Subcutaneous abdominal adipose tissue (tissue), 5 donors: Measurements from ENCODE around the gene SLC6A12.

Experiments
- H3K27ac ChIP-seq: one replicate; pipeline ENCODE4 v1.7.0; 2013; ENCODE audit warnings: low read depth, mild to moderate bottlenecking, inconsistent platforms, low read length, moderate library complexity
- H3K27me3 ChIP-seq, 5 donors: one replicate each; pipeline ENCODE4 v1.7.0; 2013; ENCODE audit warnings: low read length in 5 of 5, inconsistent platforms in 1 of 5; ENCODE audit not compliant: control insufficient read depth in 5 of 5, insufficient read depth in 4 of 5
- H3K36me3 ChIP-seq, 5 donors: one replicate each; pipeline ENCODE4 v1.7.0; 2013; ENCODE audit warnings: low read length in 5 of 5; ENCODE audit not compliant: control insufficient read depth in 5 of 5, insufficient read depth in 5 of 5
- H3K4me1 ChIP-seq, 5 donors: one replicate each; pipeline ENCODE4 v1.7.0; 2013; ENCODE audit warnings: low read length in 5 of 5, mild to moderate bottlenecking in 3 of 5, moderate library complexity in 1 of 5; ENCODE audit not compliant: control insufficient read depth in 5 of 5, insufficient read depth in 5 of 5
- H3K4me3 ChIP-seq, 5 donors: one replicate each; pipeline ENCODE4 v1.7.0; 2013; ENCODE audit warnings: low read length in 5 of 5, low read depth in 1 of 5
- H3K9ac ChIP-seq, 5 donors: one replicate each; pipeline ENCODE4 v1.7.0; 2013; ENCODE audit warnings: low read length in 5 of 5, mild to moderate bottlenecking in 4 of 5, moderate library complexity in 3 of 5
- H3K9me3 ChIP-seq, 5 donors: one replicate each; pipeline ENCODE4 v1.7.0; 2013; ENCODE audit warnings: low read length in 5 of 5; ENCODE audit not compliant: control insufficient read depth in 5 of 5
- donor health status: healthy.
- donor health status: healthy.
- donor health status: healthy.
- donor health status: healthy.
- donor health status: healthy.

Gene SLC6A12

DNA sequence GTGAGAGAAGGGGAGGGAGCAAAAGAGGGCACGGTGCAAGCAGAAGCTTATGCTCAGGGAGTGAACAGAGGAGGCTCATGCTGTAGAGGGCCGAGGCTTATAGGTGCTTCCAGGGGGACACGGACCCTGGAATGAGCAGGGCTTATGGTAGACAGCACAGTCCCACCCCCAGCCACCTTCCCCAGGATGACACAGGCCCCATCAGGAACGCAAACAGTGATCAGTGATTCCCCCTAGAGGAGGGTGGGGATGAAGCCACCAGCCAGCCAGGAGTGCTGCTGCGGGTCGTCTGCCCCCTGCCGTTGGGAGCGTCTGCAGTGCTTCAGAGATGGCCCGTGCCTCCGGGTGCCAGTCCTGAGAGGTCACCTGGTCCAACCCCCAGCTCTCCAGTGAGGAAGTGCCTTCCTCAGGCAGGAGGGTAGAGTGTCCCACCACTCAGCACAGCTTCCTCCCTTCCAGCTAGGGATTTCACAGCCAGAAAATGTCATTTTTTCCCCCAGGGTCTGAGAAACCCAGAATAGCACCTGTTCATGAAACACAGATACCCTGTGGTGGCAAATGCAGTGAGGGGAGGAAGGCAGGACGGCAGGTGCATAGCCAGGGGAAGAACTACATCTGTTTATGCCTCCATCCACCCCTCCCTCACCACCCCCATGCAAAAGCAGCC, 60.7 kb downstream of the SLC6A12 start:
- no peaks in the 10 kb centered on the region for H3K9me3 ChIP-seq
- no peak overlapping the region for H3K9ac ChIP-seq
- H3K36me3 ChIP-seq: no peaks in the 10 kb centered on the region
- H3K4me1 ChIP-seq: peaks cover 0 to 33% (median 21%) of the 10 kb centered on the region in 5 donors
- no peak overlapping the region for H3K27ac ChIP-seq
- H3K4me3 ChIP-seq: no peak overlapping the region
- H3K27me3 ChIP-seq: peaks cover 0 to 6% (median 0%) of the 10 kb centered on the region in 5 donors

DNA sequence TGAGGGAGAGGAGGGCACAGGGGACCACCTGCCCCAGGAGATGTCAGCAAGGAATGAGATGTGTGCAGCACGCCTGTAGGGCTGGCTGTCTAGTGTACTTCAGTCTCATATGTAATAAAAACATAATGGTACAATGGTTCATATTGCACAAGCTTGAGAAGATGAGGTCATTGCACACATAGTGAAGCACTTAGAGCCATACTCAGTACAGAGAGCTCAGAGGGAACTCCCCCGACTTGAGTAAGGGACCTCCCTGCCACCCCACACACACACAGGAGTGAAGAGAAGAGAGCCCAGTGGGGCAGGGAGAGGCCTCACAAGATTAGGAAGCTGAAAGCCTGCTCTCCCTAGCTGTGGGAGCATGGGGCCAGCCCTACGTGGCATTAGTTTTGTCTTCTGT, 61.5 kb downstream of the SLC6A12 start:
- H3K9me3 ChIP-seq: no peaks in the 10 kb centered on the region
- H3K27me3 ChIP-seq: peaks cover 0 to 6% (median 0%) of the 10 kb centered on the region in 5 donors
- no peaks in the 10 kb centered on the region for H3K36me3 ChIP-seq
- no peak overlapping the region for H3K4me3 ChIP-seq
- no peak overlapping the region for H3K27ac ChIP-seq
- no peak overlapping the region for H3K9ac ChIP-seq
- H3K4me1 ChIP-seq: peaks cover 0 to 37% (median 21%) of the 10 kb centered on the region in 5 donors

DNA sequence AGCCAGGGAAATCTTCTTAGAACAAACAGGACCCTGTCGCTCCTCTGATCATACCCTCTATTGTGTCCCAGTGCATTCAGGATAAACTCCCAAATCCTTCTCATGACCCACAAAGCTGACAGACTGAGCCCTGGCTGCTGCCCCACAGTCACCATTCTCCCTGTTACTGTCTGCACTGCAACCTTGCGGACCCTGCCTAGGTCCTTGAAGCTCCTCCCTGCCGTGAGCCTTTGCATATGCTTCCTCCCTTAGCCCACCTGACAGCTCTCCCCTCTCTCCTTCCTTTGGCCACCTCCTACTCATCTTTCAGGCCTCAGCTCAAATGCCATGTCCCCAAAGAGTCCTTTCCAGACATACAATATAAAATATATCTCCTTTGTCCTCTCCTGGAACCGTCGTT, 62.4 kb downstream of the SLC6A12 start:
- Histone ChIP-seq H3K4me1 (peaks cover 0 to 37% (median 21%) of the 10 kb centered on the region in 5 donors), H3K27me3 (peaks cover 0 to 6% (median 0%) of the 10 kb centered on the region in 5 donors), H3K9ac (no peak overlapping the region), H3K4me3 (no peak overlapping the region), H3K9me3 (no peaks in the 10 kb centered on the region), H3K27ac (no peak overlapping the region), H3K36me3 (no peaks in the 10 kb centered on the region)

DNA sequence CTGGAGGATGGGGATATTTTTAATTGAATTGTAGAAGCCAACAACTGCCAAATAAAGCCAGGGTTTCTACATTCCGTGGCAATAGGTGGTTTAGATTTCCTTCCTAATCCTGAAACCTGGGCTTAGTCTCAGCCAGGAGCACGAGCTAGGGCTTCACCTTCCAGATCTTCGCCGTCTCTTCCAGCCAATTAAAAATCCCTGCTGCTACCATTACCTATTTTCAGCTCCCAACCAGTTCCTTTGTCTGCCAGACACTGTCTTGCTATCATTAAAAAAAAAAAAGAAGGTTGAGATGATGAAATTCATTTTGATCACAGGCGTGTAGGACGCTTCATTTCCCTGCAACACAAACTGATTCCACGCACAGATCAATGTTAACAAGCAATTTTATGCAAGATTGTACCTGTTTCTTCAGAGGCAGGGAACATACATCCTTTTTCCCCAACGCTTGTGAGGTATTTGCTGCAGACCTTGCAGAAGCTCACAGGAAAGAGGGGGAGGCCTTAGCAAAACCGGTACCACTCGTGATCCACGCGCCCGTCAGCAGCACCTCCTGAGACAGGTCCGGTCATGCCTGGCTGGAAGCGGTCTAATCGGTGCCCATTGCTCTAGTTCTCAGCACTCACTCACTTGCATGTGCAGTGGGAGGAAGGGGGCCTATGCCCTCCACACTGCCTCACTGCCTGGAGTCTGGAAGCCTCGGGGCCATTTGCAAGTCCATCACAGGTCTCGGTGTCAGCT, 65.1 kb downstream of the SLC6A12 start:
- Histone ChIP-seq H3K27me3 (no peaks in the 10 kb centered on the region), H3K9me3 (no peaks in the 10 kb centered on the region), H3K36me3 (no peaks in the 10 kb centered on the region), H3K27ac (no peak overlapping the region), H3K4me1 (peaks cover 4 to 61% (median 31%) of the 10 kb centered on the region in 5 donors), H3K4me3 (no peak overlapping the region), H3K9ac (no peak overlapping the region)

DNA sequence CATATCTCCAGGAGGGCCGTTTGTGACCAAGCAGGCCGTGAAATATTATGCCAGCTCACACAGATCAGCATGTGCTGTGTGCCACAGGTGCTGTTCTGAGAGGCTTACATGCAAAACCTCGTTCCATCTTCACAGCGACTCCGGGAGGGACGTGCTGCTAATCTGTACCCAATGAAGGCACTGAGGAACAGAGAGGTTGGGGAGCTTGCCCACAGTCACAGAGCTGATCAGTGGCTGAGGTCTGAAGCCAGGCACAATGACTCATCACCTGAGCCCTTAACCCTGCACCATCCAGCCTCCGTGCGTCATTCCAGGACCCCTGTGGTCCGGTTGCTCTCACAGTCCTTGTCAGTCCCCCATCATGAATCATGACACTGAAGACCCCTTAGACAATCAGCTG, 66.7 kb downstream of the SLC6A12 start:
- Histone ChIP-seq H3K27ac (no peak overlapping the region), H3K9ac (no peak overlapping the region), H3K27me3 (no peaks in the 10 kb centered on the region), H3K4me3 (no peak overlapping the region), H3K9me3 (no peaks in the 10 kb centered on the region), H3K36me3 (no peaks in the 10 kb centered on the region), H3K4me1 (peaks cover 4 to 59% (median 26%) of the 10 kb centered on the region in 5 donors)

DNA sequence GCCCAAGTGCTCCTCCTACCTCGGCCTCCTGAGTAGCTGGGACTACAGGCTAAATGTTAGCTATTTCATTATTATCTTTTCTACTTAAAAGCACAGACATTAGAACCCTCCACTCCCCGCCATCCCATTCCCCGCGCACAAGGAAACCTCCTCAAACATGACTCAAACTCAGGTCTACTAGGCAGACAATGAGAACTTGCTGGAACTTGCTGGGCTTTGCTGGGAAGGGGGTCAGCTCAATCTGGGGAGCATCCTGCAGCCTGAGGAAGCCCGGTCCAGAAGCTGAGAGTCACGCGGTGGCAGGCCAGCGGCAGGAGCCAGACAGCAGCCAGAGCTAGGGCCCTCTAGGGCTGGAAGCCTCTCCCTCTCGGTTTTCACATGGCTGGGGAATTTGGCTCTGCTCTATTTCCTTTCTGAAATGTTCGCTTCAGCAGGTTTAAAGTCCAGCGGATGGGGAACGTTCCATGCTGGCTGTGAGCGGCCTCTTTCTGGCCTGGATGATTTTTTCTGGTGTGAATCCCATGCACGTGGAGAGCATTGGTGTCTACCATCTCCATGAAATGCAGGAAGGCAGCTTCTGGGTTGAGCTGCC, 68.5 kb downstream of the SLC6A12 start:
- Histone ChIP-seq H3K4me3 (no peak overlapping the region), H3K36me3 (no peaks in the 10 kb centered on the region), H3K9ac (no peak overlapping the region), H3K4me1 (peaks cover 4 to 67% (median 29%) of the 10 kb centered on the region in 5 donors), H3K27me3 (no peaks in the 10 kb centered on the region), H3K9me3 (no peaks in the 10 kb centered on the region), H3K27ac (peak overlapping the region; percentile 11)

DNA sequence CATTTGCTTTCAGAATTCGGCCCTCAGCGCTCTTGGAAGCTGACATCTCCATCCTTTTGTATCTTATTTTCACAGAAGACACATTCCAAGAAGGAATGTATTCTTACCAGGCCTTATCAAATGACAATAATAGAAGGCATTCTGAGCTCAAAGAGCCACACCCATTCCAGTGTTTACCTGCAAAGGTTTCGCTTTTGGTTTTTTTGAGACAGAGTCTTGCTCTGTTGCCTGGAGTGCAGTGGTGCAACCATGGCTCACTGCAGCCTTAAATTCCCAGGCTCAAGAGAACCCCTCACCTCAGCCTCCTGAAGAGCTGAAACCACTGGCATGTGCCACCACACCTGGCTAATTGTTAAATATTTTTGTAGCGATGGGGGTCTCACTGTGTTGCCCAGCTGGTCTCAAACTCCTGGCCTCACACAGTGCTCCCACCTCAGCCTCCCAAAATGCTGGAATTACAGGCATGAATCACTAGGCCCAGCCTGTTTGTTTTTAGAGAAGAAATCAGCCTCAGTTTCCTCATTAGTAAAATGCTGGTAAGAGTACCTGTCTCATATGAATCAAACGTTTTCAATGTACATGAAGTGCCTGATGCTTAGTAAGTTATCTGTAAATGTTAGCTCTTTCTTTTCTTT, 69.2 kb downstream of the SLC6A12 start:
- Histone ChIP-seq H3K27me3 (peaks cover 0 to 3% (median 0%) of the 10 kb centered on the region in 5 donors), H3K4me1 (peaks cover 6 to 72% (median 36%) of the 10 kb centered on the region in 5 donors), H3K4me3 (no peak overlapping the region), H3K36me3 (no peaks in the 10 kb centered on the region), H3K27ac (peak overlapping the region; percentile 11), H3K9ac (no peak overlapping the region), H3K9me3 (no peaks in the 10 kb centered on the region)

DNA sequence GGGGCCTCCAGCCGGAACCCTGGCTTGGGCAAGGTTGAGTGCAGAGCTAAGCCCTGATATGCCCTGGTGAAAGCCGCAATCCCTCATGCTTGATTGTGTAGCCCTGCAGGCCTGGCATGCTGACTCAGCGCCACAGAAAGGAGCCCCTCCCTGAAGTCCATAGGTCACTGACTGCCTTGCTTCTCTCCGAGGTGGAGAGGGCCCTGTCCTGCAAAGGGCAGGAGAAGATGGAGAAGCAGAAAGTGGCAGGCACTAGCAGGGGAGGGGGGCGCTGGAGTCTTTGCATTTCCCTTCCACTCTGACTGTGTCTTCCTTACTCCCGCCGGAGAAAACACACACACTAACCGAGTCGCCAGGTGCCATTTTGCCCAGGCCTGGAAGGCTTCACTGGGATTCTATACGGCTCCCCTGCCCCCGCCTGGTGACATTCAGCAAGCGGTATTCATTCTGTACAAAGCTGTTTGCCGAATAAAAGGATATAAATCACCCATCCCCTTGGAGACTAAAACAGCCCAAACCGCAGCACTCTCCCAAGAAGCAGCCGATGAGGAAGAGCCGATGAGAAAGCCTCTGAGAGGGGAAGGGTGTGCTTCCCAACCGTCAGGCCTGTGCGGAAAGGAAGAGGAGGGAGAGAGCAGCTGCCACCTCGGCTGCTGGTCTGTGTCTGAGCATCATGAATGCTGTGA, 69.8 kb downstream of the SLC6A12 start:
- Histone ChIP-seq H3K36me3 (no peaks in the 10 kb centered on the region), H3K4me1 (peaks cover 6 to 72% (median 40%) of the 10 kb centered on the region in 5 donors), H3K27me3 (peaks cover 0 to 3% (median 0%) of the 10 kb centered on the region in 5 donors), H3K9ac (no peak overlapping the region), H3K9me3 (no peaks in the 10 kb centered on the region), H3K4me3 (no peak overlapping the region), H3K27ac (no peak overlapping the region)

DNA sequence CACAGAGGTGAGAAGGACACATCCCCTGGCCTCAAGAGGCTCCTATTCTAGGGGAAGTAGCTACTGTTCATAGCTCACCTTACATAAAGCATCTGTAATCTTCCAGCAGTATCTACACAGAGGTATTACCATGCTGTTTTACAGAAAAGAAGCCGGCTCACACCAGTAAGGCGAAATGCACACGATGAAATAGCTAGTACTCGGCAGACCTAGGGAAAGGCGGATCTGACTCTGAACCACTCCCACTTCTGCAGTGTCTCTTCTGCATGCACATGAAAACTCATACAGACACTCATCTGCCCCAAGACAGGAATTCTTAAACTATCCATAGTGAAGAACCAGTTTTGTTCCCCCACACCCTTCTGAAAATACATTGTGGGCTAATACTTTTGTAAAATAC, 73.8 kb downstream of the SLC6A12 start:
- peak overlapping the region; percentile 47 to 64 (median 56) for H3K4me3 ChIP-seq
- peaks cover 8 to 68% (median 47%) of the 10 kb centered on the region in 5 donors for H3K4me1 ChIP-seq
- peak overlapping the region in 1 of 5 donors; percentile 68 for H3K9ac ChIP-seq
- H3K27me3 ChIP-seq: peaks cover 0 to 3% (median 0%) of the 10 kb centered on the region in 5 donors
- H3K36me3 ChIP-seq: no peaks in the 10 kb centered on the region
- no peaks in the 10 kb centered on the region for H3K9me3 ChIP-seq
- no peak overlapping the region for H3K27ac ChIP-seq
